Measurements from ENCODE around the gene ANKRD10.
A peak's percentile ranks its signal among the peaks of the same experiment; 100 is the strongest.
"Not testable (repeated sequence)": the region's sequence is repeated elsewhere in the genome, so short reads cannot be mapped to it uniquely, and the experiment has no call there.

Gene ANKRD10

DNA sequence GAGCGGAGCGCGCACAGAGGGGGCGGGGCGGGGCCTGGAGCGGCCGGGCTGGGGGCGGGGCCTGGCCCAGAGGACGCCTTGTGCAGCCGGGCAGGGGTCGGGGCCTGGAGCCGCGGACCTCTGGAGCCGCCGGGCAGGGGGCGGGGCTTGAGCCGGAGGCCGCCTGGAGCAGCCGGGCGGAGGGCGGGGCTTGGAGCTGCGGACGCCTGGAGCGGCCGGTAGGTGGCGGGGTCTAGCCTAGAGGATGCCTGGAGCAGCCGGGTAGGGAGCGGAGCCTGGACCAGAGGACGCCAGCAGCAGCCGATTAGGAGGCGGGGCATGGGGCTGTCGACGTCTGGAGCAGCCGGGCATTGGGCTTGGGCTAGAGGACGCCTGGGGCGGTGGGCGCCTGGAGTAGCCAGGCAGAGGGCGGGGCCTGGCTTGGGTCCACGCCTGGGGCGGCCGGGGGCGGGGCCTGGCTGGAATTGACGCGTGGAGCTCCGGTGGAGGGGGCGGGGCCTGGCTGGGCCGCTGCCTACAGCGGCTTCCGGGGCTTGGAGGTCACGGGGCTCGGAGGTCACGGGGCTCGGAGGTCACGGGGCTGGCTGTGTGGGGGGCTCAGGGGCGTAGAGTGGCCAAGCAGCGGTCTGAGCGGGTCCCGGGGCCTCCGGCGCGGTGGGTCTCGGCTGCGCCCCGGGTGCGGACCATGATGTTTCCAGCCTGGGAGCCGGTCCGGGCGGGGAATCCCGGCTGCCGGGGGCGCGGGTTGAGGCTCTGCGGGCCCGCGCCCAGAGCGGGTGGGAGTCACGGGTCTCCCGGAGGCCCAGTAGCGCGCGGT, at the start of gene ANKRD10:
TSS of gene ANKRD10 (minus strand) at position 13 of the 817 bp plus-strand sequence. CDS start 135 bp downstream, outside the sequence.
- no peak for FAIRE-seq

GRCh38 chr13:110964229-110965037, 49.6 kb upstream of the ANKRD10 start:
- DNase-seq (ENCODE audit: low spot score): no peak
- FAIRE-seq: no peak

More for the DNA sequence above, at the start of gene ANKRD10:
- peak; percentile 95 for DNase-seq (ENCODE audit: low spot score)

- FAIRE-seq: no peak
- DNase-seq (ENCODE audit: low spot score): no peak
These were observed 48.7 kb upstream of the ANKRD10 start for GRCh38 chr13:110963554-110963970.

DNA sequence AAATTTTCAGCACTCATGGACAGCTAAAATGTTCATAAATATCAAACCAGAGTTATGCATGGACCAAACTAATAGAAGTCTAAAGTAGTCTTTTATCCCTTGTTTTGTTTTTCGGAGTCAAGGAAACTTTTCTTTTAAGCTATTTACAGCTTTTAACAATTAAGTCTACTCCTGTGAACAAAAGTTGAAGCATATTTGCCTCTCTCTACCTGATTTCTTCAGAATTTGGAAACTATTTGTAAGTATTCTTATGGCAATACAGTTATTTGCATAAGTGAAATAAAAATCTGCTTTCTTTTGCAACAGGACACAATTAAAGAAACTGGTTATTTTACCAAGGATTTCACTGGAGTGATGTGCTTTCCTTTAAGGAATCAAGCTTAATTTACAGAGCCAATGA, 47.1 kb upstream of the ANKRD10 start:
- FAIRE-seq: no peak

DNA sequence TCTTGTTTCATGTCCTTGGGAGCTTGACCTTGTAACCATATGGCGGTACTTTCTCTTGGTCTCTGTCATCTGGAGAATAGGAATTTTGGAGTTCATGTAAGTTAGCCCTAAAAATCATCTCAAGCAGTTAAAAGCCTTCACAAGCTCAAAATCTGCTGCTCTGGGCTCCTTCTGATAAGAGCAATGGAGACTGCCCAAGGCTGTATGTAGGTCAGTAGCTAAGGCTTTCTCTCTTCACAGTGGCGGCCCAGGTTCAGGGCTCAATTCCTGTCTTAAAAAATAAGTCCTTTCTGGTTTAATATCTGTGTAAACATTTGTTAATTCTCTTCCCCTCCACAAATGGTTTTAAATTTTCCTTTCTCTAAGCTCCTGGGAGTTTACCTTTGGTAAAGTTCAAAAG, 45.3 kb upstream of the ANKRD10 start:
- DNase-seq (ENCODE audit: low spot score): no peak
- FAIRE-seq: no peak

More for the DNA sequence above, 47.1 kb upstream of the ANKRD10 start:
- no peak for DNase-seq (ENCODE audit: low spot score)

- FAIRE-seq (no peak), DNase-seq (ENCODE audit: low spot score) (no peak)
These were observed 43.1 kb upstream of the ANKRD10 start for GRCh38 chr13:110957931-110958330.

GRCh38 chr13:110957181-110957884, 42.5 kb upstream of the ANKRD10 start:
- no peak for FAIRE-seq
- no peak for DNase-seq (ENCODE audit: low spot score)

DNA sequence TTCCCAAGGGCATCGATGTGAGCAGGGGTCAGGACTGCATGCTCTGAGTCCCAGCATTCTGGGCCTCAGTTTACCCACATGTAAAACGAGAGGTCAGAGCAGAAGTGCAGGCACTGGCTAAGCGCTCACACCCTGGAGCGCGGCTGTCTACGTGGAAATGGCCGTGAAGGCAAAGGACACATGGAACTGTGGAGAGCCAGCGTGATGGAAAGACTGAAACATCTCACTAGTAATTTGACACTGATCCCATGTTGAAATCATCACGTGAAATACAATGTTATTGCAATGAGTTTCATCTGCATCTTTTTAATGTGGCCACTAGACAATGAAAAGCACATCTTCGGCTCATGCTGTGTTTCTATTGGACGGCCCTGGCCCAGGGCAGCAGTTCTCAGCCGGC, 41.3 kb upstream of the ANKRD10 start:
- not testable (repeated sequence) for FAIRE-seq; DNase-seq (ENCODE audit: low spot score)

GRCh38 chr13:110955608-110956007, 40.7 kb upstream of the ANKRD10 start:
- FAIRE-seq; DNase-seq (ENCODE audit: low spot score): not testable (repeated sequence)

- FAIRE-seq (peak; percentile 92), DNase-seq (ENCODE audit: low spot score) (peak; percentile 53)
These were observed 40.2 kb upstream of the ANKRD10 start for GRCh38 chr13:110955072-110955503.

DNA sequence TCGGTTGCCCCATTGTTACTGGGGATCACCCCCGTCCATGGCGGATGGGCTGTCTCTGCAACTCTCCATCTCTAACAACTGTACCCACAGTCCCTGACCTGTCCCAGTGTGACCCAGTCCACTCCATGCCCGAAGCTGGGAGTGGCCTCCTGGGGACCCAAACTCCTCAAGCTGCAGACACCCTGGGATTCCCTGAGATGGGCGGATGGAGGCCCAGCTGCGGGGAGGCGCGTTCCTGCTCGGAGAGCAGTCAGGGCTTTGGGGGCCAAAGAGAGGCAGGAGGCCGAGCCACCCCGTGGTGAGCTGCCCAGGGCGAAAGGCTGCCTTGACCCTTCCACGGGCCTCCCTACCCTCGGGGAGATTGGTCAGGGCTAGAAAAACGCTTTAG, 39.7 kb upstream of the ANKRD10 start:
- not testable (repeated sequence) for DNase-seq (ENCODE audit: low spot score); FAIRE-seq

- no peak for FAIRE-seq
- DNase-seq (ENCODE audit: low spot score): no peak
These were observed 39.1 kb upstream of the ANKRD10 start for GRCh38 chr13:110953833-110954532.

DNA sequence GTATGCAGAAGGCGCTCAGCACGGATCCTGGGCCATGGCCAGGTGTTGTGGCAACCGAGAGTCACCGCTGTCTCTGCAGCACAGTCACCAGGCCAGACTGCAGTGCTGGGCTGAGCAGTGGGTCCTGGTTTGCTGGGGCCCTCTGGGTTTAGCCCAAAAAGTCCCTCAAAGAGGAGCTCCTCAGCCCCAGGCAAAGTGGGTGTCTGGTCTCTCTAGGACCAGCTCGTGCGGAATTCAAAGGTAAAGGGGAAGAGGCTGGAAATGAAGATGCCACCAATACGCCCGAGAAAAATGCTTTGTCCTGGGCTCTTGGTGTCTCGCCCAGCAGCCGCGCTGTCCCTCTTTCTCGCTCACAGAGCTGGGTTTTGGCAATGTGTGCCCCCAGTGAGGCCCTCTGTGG, 38.5 kb upstream of the ANKRD10 start:
- no peak for FAIRE-seq

GRCh38 chr13:110952135-110952534, 37.3 kb upstream of the ANKRD10 start:
- FAIRE-seq: peak; percentile 93
- not testable (repeated sequence) for DNase-seq (ENCODE audit: low spot score)

More for the DNA sequence above, 38.5 kb upstream of the ANKRD10 start:
- DNase-seq (ENCODE audit: low spot score): no peak

- FAIRE-seq: no peak
- no peak for DNase-seq (ENCODE audit: low spot score)
These were observed 36.1 kb upstream of the ANKRD10 start for GRCh38 chr13:110950819-110951570.

GRCh38 chr13:110950356-110950755, 35.5 kb upstream of the ANKRD10 start:
- no peak for FAIRE-seq

GRCh38 chr13:110949628-110950027, 34.8 kb upstream of the ANKRD10 start:
- no peak for FAIRE-seq
- DNase-seq (ENCODE audit: low spot score): no peak

More at GRCh38 chr13:110950356-110950755, 35.5 kb upstream of the ANKRD10 start:
- DNase-seq (ENCODE audit: low spot score): no peak

- DNase-seq (ENCODE audit: low spot score) (no peak), FAIRE-seq (no peak)
These were observed 34.2 kb upstream of the ANKRD10 start for GRCh38 chr13:110949116-110949515.

DNA sequence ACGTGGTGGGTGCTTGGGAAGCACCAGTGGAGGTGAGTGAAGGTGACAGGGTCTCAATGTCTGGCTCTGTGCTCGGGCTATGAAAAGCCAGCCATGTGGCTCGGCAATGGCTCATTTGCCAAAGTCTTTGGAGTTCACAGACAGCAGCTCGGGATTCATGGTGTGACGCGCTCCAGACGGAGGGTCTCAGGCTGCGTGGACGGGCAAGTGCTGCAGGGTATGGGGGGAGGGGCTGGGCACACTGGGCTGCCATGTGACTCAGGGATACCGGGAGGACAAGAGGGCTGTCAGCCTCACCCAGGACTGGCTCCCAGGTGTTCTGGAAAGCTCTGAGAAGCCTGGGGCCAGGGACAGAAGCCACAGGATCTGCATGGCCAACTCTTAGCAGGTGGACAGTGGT, 32.5 kb upstream of the ANKRD10 start:
- FAIRE-seq; DNase-seq (ENCODE audit: low spot score): not testable (repeated sequence)

Data from urothelium cell line (cell line).